ENCODE results near the gene PIKFYVE.

Gene PIKFYVE

DNA sequence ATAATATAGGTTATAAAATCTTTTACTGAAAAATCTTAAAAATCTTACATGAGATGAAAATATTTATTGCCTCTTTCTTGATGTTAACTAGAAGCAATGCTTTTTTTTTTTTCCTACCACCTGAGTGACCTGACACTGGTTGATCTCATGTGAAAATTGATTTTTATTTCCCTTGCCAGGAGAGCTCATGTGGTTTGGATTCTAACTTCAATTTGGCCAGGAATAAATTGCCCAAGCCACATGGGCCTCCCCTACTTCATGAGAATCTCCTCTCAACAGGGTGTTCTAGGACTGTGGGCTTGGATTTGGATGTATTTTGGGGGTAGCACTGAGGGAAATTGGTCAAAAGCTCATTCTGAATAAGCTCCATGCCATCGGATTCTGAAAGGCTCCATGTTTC is 31.3 kb upstream of the PIKFYVE start:
- no peak overlapping the region for H3K4me3 ChIP-seq (ENCODE audit: low read depth, low read length)
- no peak for DNase-seq (ENCODE audit: low read depth)
- TF ChIP-seq MYC (IDR thresholded peaks at IDR 0.05; ENCODE audit: low read depth, low read length) (no peak), POLR2A (IDR thresholded peaks at IDR 0.05; ENCODE audit: extremely low read depth, insufficient read length) (no peak)
- TF ChIP-seq, protein P1, sequence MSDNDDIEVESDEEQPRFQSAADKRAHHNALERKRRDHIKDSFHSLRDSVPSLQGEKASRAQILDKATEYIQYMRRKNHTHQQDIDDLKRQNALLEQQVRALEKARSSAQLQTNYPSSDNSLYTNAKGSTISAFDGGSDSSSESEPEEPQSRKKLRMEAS (IDR thresholded peaks at IDR 0.05; ENCODE audit: low read depth, low read length), result no peak
- TF ChIP-seq, protein P2, sequence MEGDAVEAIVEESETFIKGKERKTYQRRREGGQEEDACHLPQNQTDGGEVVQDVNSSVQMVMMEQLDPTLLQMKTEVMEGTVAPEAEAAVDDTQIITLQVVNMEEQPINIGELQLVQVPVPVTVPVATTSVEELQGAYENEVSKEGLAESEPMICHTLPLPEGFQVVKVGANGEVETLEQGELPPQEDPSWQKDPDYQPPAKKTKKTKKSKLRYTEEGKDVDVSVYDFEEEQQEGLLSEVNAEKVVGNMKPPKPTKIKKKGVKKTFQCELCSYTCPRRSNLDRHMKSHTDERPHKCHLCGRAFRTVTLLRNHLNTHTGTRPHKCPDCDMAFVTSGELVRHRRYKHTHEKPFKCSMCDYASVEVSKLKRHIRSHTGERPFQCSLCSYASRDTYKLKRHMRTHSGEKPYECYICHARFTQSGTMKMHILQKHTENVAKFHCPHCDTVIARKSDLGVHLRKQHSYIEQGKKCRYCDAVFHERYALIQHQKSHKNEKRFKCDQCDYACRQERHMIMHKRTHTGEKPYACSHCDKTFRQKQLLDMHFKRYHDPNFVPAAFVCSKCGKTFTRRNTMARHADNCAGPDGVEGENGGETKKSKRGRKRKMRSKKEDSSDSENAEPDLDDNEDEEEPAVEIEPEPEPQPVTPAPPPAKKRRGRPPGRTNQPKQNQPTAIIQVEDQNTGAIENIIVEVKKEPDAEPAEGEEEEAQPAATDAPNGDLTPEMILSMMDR (IDR thresholded peaks at IDR 0.05; ENCODE audit: low read depth, low read length), result no peak

DNA sequence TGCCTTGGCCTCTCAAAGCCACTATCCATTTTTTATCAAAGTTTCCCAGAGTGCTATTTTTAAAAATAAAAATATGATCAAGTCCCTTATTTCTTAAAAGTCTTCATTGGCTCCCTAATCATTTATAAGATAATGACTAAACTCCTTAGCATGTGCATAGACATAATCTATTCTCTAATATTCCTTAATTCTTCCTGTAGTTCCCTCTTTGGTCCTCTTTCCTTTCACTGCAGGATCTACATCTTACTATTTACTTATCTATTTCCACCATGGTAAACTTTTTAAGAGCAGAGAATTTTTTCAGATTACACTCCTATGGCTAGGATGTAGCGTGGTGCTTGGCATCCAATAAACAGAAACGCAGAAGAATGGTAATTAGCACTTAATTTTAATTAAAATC is 30.2 kb upstream of the PIKFYVE start:
- DNase-seq (ENCODE audit: low read depth), result no peak
- H3K4me3 ChIP-seq (ENCODE audit: low read depth, low read length), result no peak overlapping the region
- TF ChIP-seq, protein P2 (IDR thresholded peaks at IDR 0.05; ENCODE audit: low read depth, low read length), result no peak
- TF ChIP-seq POLR2A (IDR thresholded peaks at IDR 0.05; ENCODE audit: extremely low read depth, insufficient read length) (no peak), MYC (IDR thresholded peaks at IDR 0.05; ENCODE audit: low read depth, low read length) (no peak)
- TF ChIP-seq, protein P1 (IDR thresholded peaks at IDR 0.05; ENCODE audit: low read depth, low read length), result no peak

DNA sequence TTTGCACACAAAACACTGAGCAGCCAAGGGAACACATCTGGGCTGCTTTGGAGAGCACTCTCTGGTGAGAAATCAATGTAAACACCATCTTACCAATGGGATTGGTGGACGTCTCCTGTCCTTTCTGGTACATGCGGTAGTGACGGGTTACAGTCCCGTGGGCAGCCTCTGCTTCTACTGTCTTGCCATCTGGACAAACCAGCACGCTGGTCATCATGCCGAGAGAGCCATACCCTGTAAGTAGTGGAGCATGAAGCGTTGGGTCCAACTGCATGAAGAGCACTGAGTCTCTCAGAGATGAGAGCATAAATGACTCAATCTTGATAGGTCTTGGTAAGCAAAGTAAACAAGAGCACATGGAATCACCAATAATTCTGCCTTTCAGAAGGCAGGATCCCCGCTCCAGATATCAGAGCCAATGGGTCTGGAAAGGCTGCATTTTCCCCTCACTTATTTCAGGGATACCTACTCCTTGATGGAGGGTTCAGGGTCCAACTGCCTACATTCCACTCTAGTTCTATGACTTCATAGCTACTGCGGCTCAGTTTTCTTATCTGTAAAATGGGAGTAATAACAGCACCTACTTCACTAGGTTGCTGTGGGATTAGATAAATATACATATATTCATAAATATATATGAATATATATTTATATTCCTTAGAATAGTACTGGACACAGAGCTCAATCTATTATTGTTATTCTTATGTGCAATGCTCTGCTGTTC is 26.1 kb upstream of the PIKFYVE start:
- TF ChIP-seq, protein P2 (IDR thresholded peaks at IDR 0.05; ENCODE audit: low read depth, low read length), result no peak
- TF ChIP-seq POLR2A (IDR thresholded peaks at IDR 0.05; ENCODE audit: extremely low read depth, insufficient read length), result no peak
- no peak for TF ChIP-seq MYC (IDR thresholded peaks at IDR 0.05; ENCODE audit: low read depth, low read length)
- TF ChIP-seq, protein P1 (IDR thresholded peaks at IDR 0.05; ENCODE audit: low read depth, low read length), result no peak
- DNase-seq (ENCODE audit: low read depth), result no peak
- no peak overlapping the region for H3K4me3 ChIP-seq (ENCODE audit: low read depth, low read length)

DNA sequence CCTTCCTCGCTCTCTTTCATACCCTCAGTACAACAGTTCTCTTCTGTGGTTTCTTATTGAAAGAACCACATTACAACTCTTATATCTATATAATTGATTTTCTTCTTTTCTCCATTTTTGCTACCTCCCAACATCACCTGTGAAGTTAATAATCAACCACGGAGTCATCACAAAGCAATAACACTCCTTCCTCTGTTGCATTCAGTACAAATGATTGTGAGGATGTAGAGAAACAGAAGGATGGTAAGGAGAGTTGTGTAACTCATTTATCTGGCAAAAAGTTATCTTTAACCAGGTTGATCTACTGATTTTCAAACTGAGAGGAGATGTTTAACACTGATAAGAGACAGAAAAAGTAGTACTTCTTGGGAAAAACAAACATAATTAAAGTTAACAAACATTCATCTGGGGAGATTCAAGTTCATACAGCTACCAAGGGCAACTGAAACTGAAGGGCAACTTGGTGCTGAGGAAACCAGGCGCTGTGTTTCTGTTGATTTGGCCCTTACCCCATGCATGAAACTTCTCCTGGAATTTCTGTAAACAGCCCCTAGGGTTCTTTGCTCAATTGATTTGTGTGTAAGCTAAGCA is 25.3 kb upstream of the PIKFYVE start:
- DNase-seq (ENCODE audit: low read depth), result no peak
- TF ChIP-seq, protein P2 (IDR thresholded peaks at IDR 0.05; ENCODE audit: low read depth, low read length), result no peak
- TF ChIP-seq, protein P1 (IDR thresholded peaks at IDR 0.05; ENCODE audit: low read depth, low read length), result no peak
- TF ChIP-seq MYC (IDR thresholded peaks at IDR 0.05; ENCODE audit: low read depth, low read length) (no peak), POLR2A (IDR thresholded peaks at IDR 0.05; ENCODE audit: extremely low read depth, insufficient read length) (no peak)
- no peak overlapping the region for H3K4me3 ChIP-seq (ENCODE audit: low read depth, low read length)

DNA sequence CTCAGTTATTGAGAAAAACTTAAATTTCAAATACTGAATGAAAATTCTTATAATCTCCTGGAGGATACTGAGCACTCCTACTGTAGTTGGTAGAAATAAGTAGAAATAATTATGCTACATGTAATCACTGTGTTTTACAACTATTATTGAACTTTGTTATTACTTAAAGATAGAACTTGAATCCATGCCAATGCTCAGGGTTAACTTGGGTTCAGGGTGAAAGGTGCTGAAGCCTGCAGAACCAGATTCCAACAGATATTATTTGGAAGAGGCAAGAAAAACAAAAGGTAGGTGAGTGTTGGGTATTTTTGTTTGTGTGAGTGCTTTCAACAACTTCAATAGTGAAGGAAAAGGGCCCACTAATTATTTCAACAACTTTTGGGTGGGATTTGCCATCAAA is 21.6 kb upstream of the PIKFYVE start:
- TF ChIP-seq, protein P1 (IDR thresholded peaks at IDR 0.05; ENCODE audit: low read depth, low read length), result no peak
- TF ChIP-seq MYC (IDR thresholded peaks at IDR 0.05; ENCODE audit: low read depth, low read length) (no peak), POLR2A (IDR thresholded peaks at IDR 0.05; ENCODE audit: extremely low read depth, insufficient read length) (no peak)
- TF ChIP-seq, protein P2 (IDR thresholded peaks at IDR 0.05; ENCODE audit: low read depth, low read length), result no peak
- DNase-seq (ENCODE audit: low read depth), result no peak
- no peak overlapping the region for H3K4me3 ChIP-seq (ENCODE audit: low read depth, low read length)
